ENCODE measurements around the gene HECTD2.

DNA sequence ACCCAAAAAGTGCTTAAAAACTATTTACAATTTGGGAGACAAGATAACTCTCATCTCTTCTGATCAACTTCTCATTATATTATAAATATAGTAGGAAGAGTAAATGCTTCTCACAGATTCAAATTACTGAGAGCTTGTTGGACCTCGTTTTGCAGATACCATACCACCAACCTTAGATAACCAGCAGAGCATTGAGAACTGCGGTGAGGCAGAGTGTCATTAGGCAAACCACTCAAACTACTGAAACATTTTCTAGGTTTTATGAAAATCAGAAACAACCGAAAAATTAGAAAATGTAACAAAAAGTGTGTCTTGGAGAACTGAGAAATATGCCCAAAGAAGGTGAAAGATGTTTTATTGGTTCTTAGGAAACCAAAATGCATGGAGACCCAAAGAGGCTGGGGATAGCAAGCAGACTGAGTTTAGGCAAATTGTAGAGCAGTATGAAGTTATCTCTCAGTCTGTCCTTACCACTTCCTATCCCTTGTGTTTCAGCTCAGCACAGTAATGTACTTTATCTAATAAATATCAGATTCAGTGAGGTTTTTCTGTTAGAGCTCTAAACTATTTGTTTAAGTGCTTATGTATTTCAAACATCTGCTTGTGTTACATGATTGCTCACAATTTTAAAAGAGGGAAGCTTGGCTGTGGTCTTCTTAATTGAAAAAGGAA is 77.9 kb downstream of the HECTD2 start:
- TF ChIP-seq, protein P1, sequence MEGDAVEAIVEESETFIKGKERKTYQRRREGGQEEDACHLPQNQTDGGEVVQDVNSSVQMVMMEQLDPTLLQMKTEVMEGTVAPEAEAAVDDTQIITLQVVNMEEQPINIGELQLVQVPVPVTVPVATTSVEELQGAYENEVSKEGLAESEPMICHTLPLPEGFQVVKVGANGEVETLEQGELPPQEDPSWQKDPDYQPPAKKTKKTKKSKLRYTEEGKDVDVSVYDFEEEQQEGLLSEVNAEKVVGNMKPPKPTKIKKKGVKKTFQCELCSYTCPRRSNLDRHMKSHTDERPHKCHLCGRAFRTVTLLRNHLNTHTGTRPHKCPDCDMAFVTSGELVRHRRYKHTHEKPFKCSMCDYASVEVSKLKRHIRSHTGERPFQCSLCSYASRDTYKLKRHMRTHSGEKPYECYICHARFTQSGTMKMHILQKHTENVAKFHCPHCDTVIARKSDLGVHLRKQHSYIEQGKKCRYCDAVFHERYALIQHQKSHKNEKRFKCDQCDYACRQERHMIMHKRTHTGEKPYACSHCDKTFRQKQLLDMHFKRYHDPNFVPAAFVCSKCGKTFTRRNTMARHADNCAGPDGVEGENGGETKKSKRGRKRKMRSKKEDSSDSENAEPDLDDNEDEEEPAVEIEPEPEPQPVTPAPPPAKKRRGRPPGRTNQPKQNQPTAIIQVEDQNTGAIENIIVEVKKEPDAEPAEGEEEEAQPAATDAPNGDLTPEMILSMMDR (IDR thresholded peaks at IDR 0.05) = no peak
- no peak for TF ChIP-seq POLR2A (IDR thresholded peaks at IDR 0.05)
